ENCODE measurements around the gene SLC17A4. TPM values are rescaled to one million over a fixed set of nuclear protein-coding genes. Genes with fewer than 3 reads are reported as not detected.

Gene SLC17A4
- total and polyA plus RNA-seq, 2 of the 13 experiments (the other 11 are each of a cell fraction or from before 2014, with no cell fraction given), result 0.07 TPM; not detected in 1

DNA sequence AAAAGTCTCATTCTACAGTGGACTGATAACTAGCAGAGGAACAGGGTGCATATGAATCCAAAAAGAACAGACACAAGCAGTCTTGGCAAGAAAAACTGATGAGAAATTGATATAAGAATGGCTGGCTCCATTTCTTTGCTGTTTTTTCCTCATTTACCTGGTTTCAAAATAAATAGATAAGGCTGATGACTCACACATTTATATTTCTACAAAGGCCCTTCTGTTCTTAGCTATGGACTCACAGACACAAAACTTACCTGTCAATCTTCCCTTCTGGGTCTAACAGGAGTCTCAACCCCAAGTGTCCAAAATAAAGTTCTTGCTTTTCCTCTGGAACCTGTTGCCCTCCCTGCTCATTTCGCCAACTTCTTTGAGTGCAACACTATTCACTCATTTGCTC, 941 bp downstream of the SLC17A4 start:
- Histone ChIP-seq H3K9me3 (ENCODE audit: low read length) (no peaks in the 10 kb centered on the region), H3K9ac (ENCODE audit: insufficient read depth, low read depth, low read length) (no peak overlapping the region), H3K27ac (ENCODE audit: extremely low read length, insufficient read depth, low read length) (no peak overlapping the region), H3K4me1 (ENCODE audit: insufficient read depth, low read length) (peaks cover 68% of the 10 kb centered on the region), H3K4me2 (ENCODE audit: low read depth, low read length) (no peak overlapping the region), H3K4me3 (replicated peaks in 1 of 3; ENCODE audit: insufficient read depth in 1 of 3, low read depth in 2 of 3, low read length in 3 of 3) (no peak overlapping the region), H3K79me2 (ENCODE audit: insufficient read depth, low read length) (no peaks in the 10 kb centered on the region), H3K27me3 (ENCODE audit: control insufficient read depth in 1 of 2, insufficient read depth in 2 of 2, low read length in 2 of 2) (peaks cover 0 to 8% of the 10 kb centered on the region in 2 experiments; a peak in 1 of 5 replicates), H4K20me1 (ENCODE audit: insufficient read depth, low read length) (no peaks in the 10 kb centered on the region), H3K36me3 (replicated peaks in 1 of 2; ENCODE audit: control insufficient read depth in 1 of 2, insufficient read depth in 2 of 2, low read length in 2 of 2) (no peaks in the 10 kb centered on the region), H2AFZ (ENCODE audit: low read length) (peak overlapping the region; percentile 28)
- ChIA-PET POLR2A (no interaction called here), CTCF (ENCODE audit: low intra/inter-chr PET ratio, low total read pairs) (no interaction called here)
- in situ Hi-C loops (cut with HindIII; ENCODE audit: extremely low pct_ligation_motif_present, low pct_unique_long_range_greater_than_20kb) (no loop called here), intact Hi-C loops (cut with micrococcal nuclease; ENCODE audit: unreplicated experiment) (no loop called here)
- TF ChIP-seq HNRNPK (IDR thresholded peaks at IDR 0.05; ENCODE audit: low read depth, low read length, poor library complexity, severe bottlenecking), result no peak
- TF ChIP-seq, protein P1, sequence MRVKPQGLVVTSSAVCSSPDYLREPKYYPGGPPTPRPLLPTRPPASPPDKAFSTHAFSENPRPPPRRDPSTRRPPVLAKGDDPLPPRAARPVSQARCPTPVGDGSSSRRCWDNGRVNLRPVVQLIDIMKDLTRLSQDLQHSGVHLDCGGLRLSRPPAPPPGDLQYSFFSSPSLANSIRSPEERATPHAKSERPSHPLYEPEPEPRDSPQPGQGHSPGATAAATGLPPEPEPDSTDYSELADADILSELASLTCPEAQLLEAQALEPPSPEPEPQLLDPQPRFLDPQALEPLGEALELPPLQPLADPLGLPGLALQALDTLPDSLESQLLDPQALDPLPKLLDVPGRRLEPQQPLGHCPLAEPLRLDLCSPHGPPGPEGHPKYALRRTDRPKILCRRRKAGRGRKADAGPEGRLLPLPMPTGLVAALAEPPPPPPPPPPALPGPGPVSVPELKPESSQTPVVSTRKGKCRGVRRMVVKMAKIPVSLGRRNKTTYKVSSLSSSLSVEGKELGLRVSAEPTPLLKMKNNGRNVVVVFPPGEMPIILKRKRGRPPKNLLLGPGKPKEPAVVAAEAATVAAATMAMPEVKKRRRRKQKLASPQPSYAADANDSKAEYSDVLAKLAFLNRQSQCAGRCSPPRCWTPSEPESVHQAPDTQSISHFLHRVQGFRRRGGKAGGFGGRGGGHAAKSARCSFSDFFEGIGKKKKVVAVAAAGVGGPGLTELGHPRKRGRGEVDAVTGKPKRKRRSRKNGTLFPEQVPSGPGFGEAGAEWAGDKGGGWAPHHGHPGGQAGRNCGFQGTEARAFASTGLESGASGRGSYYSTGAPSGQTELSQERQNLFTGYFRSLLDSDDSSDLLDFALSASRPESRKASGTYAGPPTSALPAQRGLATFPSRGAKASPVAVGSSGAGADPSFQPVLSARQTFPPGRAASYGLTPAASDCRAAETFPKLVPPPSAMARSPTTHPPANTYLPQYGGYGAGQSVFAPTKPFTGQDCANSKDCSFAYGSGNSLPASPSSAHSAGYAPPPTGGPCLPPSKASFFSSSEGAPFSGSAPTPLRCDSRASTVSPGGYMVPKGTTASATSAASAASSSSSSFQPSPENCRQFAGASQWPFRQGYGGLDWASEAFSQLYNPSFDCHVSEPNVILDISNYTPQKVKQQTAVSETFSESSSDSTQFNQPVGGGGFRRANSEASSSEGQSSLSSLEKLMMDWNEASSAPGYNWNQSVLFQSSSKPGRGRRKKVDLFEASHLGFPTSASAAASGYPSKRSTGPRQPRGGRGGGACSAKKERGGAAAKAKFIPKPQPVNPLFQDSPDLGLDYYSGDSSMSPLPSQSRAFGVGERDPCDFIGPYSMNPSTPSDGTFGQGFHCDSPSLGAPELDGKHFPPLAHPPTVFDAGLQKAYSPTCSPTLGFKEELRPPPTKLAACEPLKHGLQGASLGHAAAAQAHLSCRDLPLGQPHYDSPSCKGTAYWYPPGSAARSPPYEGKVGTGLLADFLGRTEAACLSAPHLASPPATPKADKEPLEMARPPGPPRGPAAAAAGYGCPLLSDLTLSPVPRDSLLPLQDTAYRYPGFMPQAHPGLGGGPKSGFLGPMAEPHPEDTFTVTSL (CRISPR knock-in tag; IDR thresholded peaks at IDR 0.05; ENCODE audit: borderline replicate concordance), result 0 out of 2 replicates have a peak, but pooled peaks have one; percentile 20
- no TSS peak for BruUV-seq (replicated peaks)
- FAIRE-seq (no peak), ATAC-seq (no peak; the same call in 2 of the 3 replicates), DNase-seq (ENCODE audit: low spot score) (no peak)
- 92% methylated on average over 1 of the region's 1 CpG for WGBS (ENCODE audit: low lambda C conversion rate)

All from HepG2 (cell line).